Mesenchymal stem cell (in vitro differentiated cells and primary cell): ENCODE data around the gene ZSCAN9.

ENCODE experiments used
- DNase-seq: peaks from one replicate; pipeline ENCODE4 v3.0.0-alpha.2; 2013
- H2AFZ ChIP-seq: one replicate; pipeline ENCODE4 v1.6.1; 2013; ENCODE audit warnings: low read depth, mild to moderate bottlenecking, control low read depth, inconsistent platforms, low read length, moderate library complexity
- H2AK5ac ChIP-seq: 2 replicates; pipeline ENCODE4 v1.6.1; 2013; ENCODE audit warnings: low read length, moderate library complexity, mild to moderate bottlenecking, inconsistent platforms; ENCODE audit not compliant: severe bottlenecking
- H2BK120ac ChIP-seq: one replicate; pipeline ENCODE4 v1.6.1; 2013; ENCODE audit warnings: low read depth, mild to moderate bottlenecking, inconsistent platforms, low read length, moderate library complexity
- H2BK12ac ChIP-seq, 2 experiments: one replicate each; pipeline ENCODE4 v1.6.1; 2013; ENCODE audit warnings: inconsistent platforms in 2 of 2, low read length in 2 of 2, mild to moderate bottlenecking in 2 of 2, moderate library complexity in 2 of 2, control low read depth in 1 of 2
- H2BK15ac ChIP-seq: one replicate; pipeline ENCODE4 v1.6.1; 2013; ENCODE audit warnings: mild to moderate bottlenecking, low read depth, inconsistent platforms; ENCODE audit not compliant: poor library complexity, severe bottlenecking
- H2BK5ac ChIP-seq: 2 replicates; pipeline ENCODE4 v1.6.1; 2013; ENCODE audit warnings: low read depth, mild to moderate bottlenecking, low read length, control low read depth, inconsistent platforms; ENCODE audit not compliant: poor library complexity, severe bottlenecking
- H3K14ac ChIP-seq, 2 experiments: one replicate each; pipeline ENCODE4 v1.6.1; 2013; ENCODE audit warnings: inconsistent platforms in 2 of 2, low read length in 2 of 2, control low read depth in 1 of 2, mild to moderate bottlenecking in 1 of 2, moderate library complexity in 1 of 2
- H3K18ac ChIP-seq, 2 experiments: one replicate each; pipeline ENCODE4 v1.6.1; 2013; ENCODE audit warnings: inconsistent platforms in 2 of 2, low read length in 2 of 2, control low read depth in 1 of 2, low read depth in 1 of 2, mild to moderate bottlenecking in 1 of 2
- H3K23ac ChIP-seq, 2 experiments: one replicate each; pipeline ENCODE4 v1.6.1; 2013; ENCODE audit warnings: inconsistent platforms in 2 of 2, low read length in 2 of 2, mild to moderate bottlenecking in 2 of 2, moderate library complexity in 2 of 2, control low read depth in 1 of 2
- H3K27ac ChIP-seq: 2 replicates; pipeline ENCODE4 v1.5.1; 2013; ENCODE audit warnings: mild to moderate bottlenecking, moderate library complexity, low read length, control low read depth, inconsistent platforms; ENCODE audit not compliant: poor library complexity, severe bottlenecking
- H3K27me3 ChIP-seq, 2 experiments: 2 replicates each; pipeline versions ENCODE4 v1.6.1 to v1.7.0; 2013; ENCODE audit warnings: low read length in 2 of 2, mild to moderate bottlenecking in 2 of 2, moderate library complexity in 2 of 2, control low read depth in 1 of 2, inconsistent platforms in 1 of 2; ENCODE audit not compliant: control insufficient read depth in 1 of 2, insufficient read depth in 1 of 2
- H3K36me3 ChIP-seq, 2 experiments: 2 replicates each; pipeline versions ENCODE4 v1.6.1 to v1.7.0; 2013; ENCODE audit warnings: low read length in 2 of 2, control low read depth in 1 of 2, inconsistent platforms in 1 of 2, low read depth in 1 of 2, mild to moderate bottlenecking in 1 of 2; ENCODE audit not compliant: insufficient read depth in 2 of 2, control insufficient read depth in 1 of 2
- H3K4ac ChIP-seq, 2 experiments: one replicate each; pipeline ENCODE4 v1.6.1; 2013; ENCODE audit warnings: inconsistent platforms in 2 of 2, low read length in 2 of 2, mild to moderate bottlenecking in 2 of 2, moderate library complexity in 2 of 2, control low read depth in 1 of 2, low read depth in 1 of 2
- H3K4me1 ChIP-seq: 2 replicates; pipeline ENCODE4 v1.6.1; 2013; ENCODE audit warnings: low read depth, low read length, control low read depth; ENCODE audit not compliant: control insufficient read depth, insufficient read depth
- H3K4me2 ChIP-seq: 2 replicates; pipeline ENCODE4 v1.6.1; 2013; ENCODE audit warnings: low read length, mild to moderate bottlenecking, inconsistent platforms; ENCODE audit not compliant: poor library complexity, severe bottlenecking
- H3K4me3 ChIP-seq, 2 experiments: 2 replicates each; pipeline versions ENCODE4 v1.5.1 to v1.7.0; 2013; ENCODE audit warnings: low read length in 2 of 2, mild to moderate bottlenecking in 2 of 2, control low read depth in 1 of 2, low read depth in 1 of 2; ENCODE audit not compliant: insufficient read depth in 1 of 2
- H3K79me1 ChIP-seq: replicated peaks from 2 replicates; pipeline ENCODE4 v1.6.1; 2013; ENCODE audit warnings: mild to moderate bottlenecking, control low read depth, low read length, inconsistent platforms; ENCODE audit not compliant: poor library complexity, severe bottlenecking
- H3K9ac ChIP-seq: 2 replicates; pipeline ENCODE4 v1.7.0; 2013; ENCODE audit warnings: mild to moderate bottlenecking, low read length, moderate library complexity
- H3K9me3 ChIP-seq: 2 replicates; pipeline ENCODE4 v1.7.0; 2013; ENCODE audit warnings: mild to moderate bottlenecking, low read length; ENCODE audit not compliant: control insufficient read depth
- H4K8ac ChIP-seq: one replicate; pipeline ENCODE4 v1.6.1; 2013; ENCODE audit warnings: inconsistent platforms, mild to moderate bottlenecking, low read length, moderate library complexity
- H4K91ac ChIP-seq: one replicate; pipeline ENCODE4 v1.6.1; 2013; ENCODE audit warnings: mild to moderate bottlenecking, low read length, inconsistent platforms
- WGBS: methylation state at CpG from one replicate; pipeline ENCODE4 v1.1.7; 2013; ENCODE audit warnings: mixed read lengths; 5-methylcytosine and 5-hydroxymethylcytosine counted together

The ZSCAN9 gene

DNA sequence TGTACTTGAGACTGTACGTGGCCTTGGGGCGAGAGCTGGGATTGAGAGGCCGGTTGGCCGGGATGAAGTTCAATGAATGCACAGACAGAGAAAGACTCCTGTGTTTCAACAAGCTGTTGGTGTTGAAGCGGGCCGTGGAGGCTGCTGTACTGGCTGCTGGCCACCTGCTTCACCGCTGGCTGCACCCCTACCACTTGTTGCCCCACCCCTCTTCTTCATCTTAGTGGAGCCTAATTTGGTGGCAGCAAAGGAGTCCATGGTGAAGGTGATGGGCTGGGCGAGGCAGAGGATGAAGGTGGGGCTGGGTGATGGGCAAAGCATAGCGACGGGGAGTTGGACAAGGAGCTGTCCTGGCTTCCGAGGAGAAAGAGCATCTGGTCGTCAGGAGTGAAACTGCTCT, 7.2 kb upstream of the ZSCAN9 start:
- Histone ChIP-seq H2BK5ac (no peak overlapping the region), H2BK120ac (no peak overlapping the region), H2AK5ac (no peak overlapping the region), H3K4me2 (no peak overlapping the region), H3K27me3 (peaks cover 30% of the 10 kb centered on the region in 2 experiments), H3K9me3 (no peaks in the 10 kb centered on the region), H2BK12ac (no peak overlapping the region), H3K79me1 (peaks cover 11% of the 10 kb centered on the region), H3K27ac (no peak overlapping the region), H2AFZ (no peak overlapping the region), H3K4me1 (peaks cover 5% of the 10 kb centered on the region), H3K9ac (no peak overlapping the region), H3K36me3 (no peaks in the 10 kb centered on the region), H3K23ac (no peak overlapping the region), H3K4ac (peak overlapping the region in 1 of 2 experiments; percentile 68), H4K8ac (peak overlapping the region; percentile 83), H3K4me3 (peak overlapping the region in 1 of 2 experiments; percentile 82), H3K14ac (no peak overlapping the region), H4K91ac (no peak overlapping the region), H2BK15ac (no peak overlapping the region), H3K18ac (no peak overlapping the region)
- 99% methylated on average over 9 of the region's 12 CpGs for WGBS
- DNase-seq, result no peak

DNA sequence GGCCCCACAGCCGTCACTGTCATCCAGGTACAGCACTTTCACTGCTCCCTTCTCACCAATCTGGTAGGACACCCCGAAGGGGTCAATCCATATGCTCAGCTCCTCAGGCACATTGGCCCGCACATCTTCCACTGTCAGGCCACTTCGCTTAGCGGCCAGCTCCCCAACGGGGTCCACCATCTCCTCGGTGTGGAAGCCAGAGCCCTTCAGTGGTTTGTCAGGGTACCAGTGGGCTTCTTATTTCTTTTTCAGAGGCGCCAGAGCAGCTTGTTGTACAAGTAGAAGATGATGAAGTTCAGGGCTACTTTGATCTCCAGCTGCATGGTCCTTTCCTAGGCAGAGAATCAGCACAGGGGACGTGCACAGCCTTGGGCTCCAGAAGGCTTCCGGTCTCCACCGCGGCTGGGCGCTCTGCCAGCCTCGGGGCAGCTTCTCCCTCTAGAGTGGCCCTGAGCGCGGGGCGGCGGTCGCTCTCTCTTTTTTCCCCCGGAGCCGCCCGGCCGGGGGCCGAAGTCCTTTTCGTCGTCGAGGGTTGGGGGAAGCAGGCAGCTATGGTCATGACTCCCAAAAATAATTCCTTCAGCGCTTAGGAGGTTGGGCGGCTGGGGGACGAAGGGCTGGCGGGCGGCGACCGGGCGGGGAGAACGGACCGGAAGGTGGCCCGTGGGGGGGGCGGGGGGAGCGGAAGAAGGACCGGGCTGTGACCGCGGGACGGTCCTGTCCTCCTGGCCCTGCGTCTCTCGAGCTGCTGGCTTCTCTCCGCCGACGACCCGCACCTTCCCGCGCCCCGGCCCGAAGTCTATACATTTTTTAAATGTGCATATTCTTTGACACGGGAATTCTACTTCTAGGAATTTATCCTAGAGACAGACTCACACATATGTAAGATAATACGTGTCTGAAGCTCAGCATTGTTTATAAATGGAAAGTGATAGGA, 6.5 kb upstream of the ZSCAN9 start:
- peaks cover 5% of the 10 kb centered on the region for H3K4me1 ChIP-seq
- no peak overlapping the region for H2BK12ac ChIP-seq
- H2AFZ ChIP-seq, result no peak overlapping the region
- peak overlapping the region; percentile 55 to 82 for H3K4me3 ChIP-seq
- peaks cover 30% of the 10 kb centered on the region in 2 experiments for H3K27me3 ChIP-seq
- peaks cover 11% of the 10 kb centered on the region for H3K79me1 ChIP-seq
- peak overlapping the region; percentile 78 for H3K9ac ChIP-seq
- no peaks in the 10 kb centered on the region for H3K9me3 ChIP-seq
- H3K27ac ChIP-seq, result no peak overlapping the region
- peak; percentile 63 for DNase-seq
- H3K4me2 ChIP-seq, result peak overlapping the region; percentile 42
- H4K8ac ChIP-seq, result peak overlapping the region; percentile 83
- H3K14ac ChIP-seq, result no peak overlapping the region
- H2BK5ac ChIP-seq, result no peak overlapping the region
- H2BK15ac ChIP-seq, result peak overlapping the region; percentile 97
- peak overlapping the region; percentile 74 for H2BK120ac ChIP-seq
- peak overlapping the region; percentile 75 for H4K91ac ChIP-seq
- peak overlapping the region in 1 of 2 experiments; percentile 68 for H3K4ac ChIP-seq
- H3K18ac ChIP-seq, result peak overlapping the region in 1 of 2 experiments; percentile 19
- H2AK5ac ChIP-seq, result no peak overlapping the region
- no peak overlapping the region for H3K23ac ChIP-seq
- WGBS, result 30% methylated on average over 27 of the region's 56 CpGs
- H3K36me3 ChIP-seq, result no peaks in the 10 kb centered on the region

DNA sequence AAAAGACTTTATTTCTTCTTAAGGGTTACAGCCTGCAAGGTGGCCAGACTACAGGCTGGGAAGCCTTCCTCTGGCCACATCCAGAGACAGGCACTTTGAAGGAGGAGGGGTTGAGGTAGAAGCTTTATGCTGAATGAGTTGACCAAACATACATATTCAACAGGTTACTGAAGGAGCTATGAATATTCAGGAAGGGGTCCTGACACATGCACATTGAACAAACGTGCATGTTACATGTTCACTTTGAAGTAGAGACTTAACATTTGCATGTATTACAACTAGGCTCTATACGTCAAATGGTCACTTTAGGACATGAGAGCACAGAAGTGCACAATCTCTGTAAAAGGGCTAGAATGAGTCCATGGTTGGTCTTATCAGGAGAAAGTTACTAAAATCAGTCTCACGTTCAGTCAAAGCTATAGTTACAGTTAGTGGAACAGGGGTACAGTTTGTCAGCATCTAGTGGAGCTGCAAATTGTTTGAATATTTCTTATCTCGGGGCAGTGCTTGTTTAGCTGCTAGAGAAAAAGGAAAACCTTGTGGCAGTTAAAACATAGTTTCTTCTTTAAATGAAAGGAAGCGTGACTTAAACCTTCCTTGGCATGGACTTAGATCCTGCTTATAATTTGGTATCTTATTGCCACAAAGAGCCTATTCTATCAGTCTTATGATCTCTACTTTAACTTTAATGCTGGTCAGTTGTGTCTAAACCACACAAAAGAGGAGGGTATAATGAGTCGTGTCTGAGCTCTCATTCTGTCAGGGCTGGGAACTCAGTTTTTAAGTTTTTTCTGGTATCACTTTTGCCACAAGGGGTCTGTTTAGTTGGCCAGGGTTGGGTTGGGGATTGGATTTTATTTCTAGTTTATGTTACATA, 4.6 kb upstream of the ZSCAN9 start:
- Histone ChIP-seq H2BK120ac (no peak overlapping the region), H2AFZ (no peak overlapping the region), H3K79me1 (peaks cover 11% of the 10 kb centered on the region), H4K8ac (no peak overlapping the region), H3K27ac (no peak overlapping the region), H3K4ac (no peak overlapping the region), H4K91ac (no peak overlapping the region), H3K4me3 (no peak overlapping the region), H3K23ac (no peak overlapping the region), H3K14ac (no peak overlapping the region), H3K18ac (no peak overlapping the region), H2BK12ac (no peak overlapping the region), H3K4me1 (peaks cover 5% of the 10 kb centered on the region), H2BK5ac (no peak overlapping the region), H3K36me3 (no peaks in the 10 kb centered on the region), H3K27me3 (peaks cover 16 to 22% of the 10 kb centered on the region in 2 experiments), H3K9ac (no peak overlapping the region), H2BK15ac (no peak overlapping the region), H2AK5ac (no peak overlapping the region), H3K4me2 (no peak overlapping the region), H3K9me3 (no peaks in the 10 kb centered on the region)
- DNase-seq, result no peak
- WGBS, result 57% methylated on average over 5 of the region's 6 CpGs
